ENCODE measurements around the gene SERTM1. TPM values are rescaled to one million over a fixed set of nuclear protein-coding genes. Genes with fewer than 3 reads are reported as not detected.

Gene SERTM1
- polyA plus RNA-seq (2012; ENCODE audit: missing spikeins) = not detected

DNA sequence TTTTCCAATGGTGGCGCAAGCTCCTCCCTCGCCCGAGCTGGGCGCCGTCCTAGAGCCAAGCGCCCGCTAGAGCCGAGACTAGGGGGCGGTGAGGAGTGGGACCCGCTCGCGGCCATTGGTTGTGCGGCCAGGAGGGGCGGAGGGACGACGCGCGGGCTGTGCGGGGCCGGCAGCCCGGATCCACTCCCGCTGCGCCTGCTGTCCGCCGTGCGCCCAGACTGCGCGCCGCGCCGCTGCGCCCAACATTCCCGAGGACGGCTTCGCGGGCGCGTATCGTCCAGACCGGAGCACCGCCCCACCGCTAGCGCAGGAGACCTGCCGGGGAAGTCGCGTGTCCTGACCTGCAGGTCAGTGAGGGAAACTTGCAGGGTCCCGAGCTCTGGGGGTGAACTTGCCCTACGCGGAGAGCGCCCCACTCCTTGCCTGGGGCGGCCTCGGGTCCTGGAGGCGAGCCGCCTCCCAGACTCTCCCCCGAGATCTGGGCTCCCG, at the start of gene SERTM1:
TSS of gene SERTM1 (plus strand) at position 183 of the 489 bp plus-strand sequence. CDS start 21,059 bp downstream, outside the sequence.
- TF ChIP-seq POLR2A (IDR thresholded peaks at IDR 0.05; ENCODE audit: low read depth, low read length) (no peak), TAF1 (IDR thresholded peaks at IDR 0.05; ENCODE audit: borderline replicate concordance, low read depth, low read length) (no peak)
- DNase-seq (ENCODE audit: insufficient read length) = no peak
- FAIRE-seq = no peak

DNA sequence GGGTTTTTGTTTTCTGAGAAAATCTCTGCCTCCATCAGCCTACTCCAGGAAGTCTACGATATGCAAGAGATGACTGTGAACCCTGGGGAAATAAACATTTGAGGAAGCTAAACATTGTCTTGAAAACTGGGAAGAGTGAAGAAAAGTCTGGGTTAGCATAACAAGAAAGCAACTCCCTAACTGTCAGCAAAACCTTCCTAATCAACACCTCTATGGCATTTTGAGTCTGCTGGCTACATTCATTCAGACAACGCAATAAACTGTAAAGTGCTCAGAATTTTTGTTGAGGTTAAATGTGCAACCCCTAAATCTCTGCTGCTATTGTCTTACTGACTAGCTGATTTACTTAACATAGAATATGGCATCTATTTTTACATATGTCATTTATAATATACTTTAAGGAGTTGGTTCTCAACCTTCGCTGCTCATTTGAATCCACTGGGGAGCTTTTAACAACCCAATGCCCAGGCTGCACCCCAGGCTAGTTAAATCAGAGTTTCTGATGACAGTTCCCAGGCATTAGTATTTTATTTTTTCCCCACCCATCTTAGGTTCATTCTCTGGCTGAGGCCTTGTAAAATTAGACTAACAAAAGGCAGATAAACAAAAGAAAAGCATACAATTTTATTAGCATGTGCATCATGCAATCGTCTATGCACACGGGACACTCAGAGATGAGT, 45.3 kb upstream of the SERTM1 start:
- TF ChIP-seq TAF1 (IDR thresholded peaks at IDR 0.05; ENCODE audit: borderline replicate concordance, low read depth, low read length) (no peak), POLR2A (IDR thresholded peaks at IDR 0.05; ENCODE audit: low read depth, low read length) (no peak), POLR2AphosphoS5 (IDR thresholded peaks at IDR 0.05; ENCODE audit: low read depth, low read length) (no peak)
- FAIRE-seq (no peak), DNase-seq (ENCODE audit: insufficient read length) (no peak)

DNA sequence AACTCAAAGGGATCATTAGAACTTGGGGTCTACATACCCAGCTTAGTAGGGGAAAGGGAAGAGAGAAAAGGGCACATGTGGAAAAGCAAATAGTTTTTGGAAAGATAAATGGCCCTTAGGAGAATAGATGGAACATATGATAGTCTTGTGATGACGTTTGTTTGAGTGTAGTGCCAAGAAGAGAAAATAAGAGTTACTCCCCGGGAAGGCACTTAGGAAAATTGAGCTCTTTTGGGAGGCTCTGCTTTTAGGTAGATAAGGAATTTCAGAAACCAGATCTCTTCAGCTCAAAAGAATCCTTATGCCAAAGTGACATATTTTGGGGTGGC, 44.8 kb upstream of the SERTM1 start:
- DNase-seq (ENCODE audit: insufficient read length) (no peak), FAIRE-seq (no peak)
- no peak for TF ChIP-seq POLR2AphosphoS5 (IDR thresholded peaks at IDR 0.05; ENCODE audit: low read depth, low read length)
- no peak for TF ChIP-seq POLR2A (IDR thresholded peaks at IDR 0.05; ENCODE audit: low read depth, low read length)
- no peak for TF ChIP-seq TAF1 (IDR thresholded peaks at IDR 0.05; ENCODE audit: borderline replicate concordance, low read depth, low read length)

DNA sequence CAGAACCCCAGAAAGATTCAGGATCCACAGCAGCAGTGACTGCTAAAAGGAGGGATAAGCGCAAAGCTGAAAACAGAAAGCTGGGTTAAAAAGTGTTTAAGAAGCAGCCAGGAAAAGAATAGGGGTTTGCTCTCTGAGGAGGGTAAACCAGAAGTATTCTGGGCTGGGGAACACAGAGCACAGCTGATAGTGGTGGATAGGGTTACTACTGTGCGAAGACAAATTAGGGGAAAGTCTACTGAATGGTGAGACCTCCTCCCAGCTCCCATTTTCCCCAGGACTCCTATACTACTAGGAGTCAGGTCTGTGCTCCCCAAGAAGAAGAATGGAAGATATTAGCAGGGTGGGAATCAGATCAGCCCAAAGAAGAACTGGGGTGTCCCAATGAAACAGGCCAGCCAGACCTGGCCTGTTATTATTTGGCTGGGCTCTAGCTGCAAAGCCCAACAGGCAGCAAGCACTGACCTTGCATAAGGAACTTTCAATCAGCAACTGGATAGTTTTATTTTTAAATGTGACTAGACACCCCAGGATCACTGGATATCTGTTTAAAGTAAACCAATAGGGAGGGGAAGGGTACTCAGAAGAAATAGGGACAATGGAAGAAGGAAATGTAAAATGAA, 43.5 kb upstream of the SERTM1 start:
- FAIRE-seq (no peak), DNase-seq (ENCODE audit: insufficient read length) (no peak)
- no peak for TF ChIP-seq TAF1 (IDR thresholded peaks at IDR 0.05; ENCODE audit: borderline replicate concordance, low read depth, low read length)
- TF ChIP-seq POLR2AphosphoS5 (IDR thresholded peaks at IDR 0.05; ENCODE audit: low read depth, low read length) = no peak
- no peak for TF ChIP-seq POLR2A (IDR thresholded peaks at IDR 0.05; ENCODE audit: low read depth, low read length)

DNA sequence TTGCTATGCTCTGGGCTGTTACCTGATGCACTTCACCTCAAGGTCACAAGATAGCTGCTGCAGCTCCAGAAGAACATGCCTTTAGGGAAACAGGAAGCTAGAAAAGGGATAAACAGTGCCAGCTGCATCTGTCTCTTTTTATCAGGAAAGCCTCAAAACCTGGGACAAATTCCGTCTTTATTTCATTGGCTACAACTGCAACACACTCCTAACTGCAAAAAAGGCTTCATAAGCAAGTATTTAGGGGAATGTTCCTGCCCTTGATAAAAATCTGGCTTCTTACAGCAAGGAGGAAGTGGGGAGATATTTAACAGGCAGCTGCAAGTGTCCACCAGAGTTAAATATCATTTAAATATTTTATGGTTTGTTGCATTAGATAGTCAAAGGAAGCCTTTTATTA, 34.2 kb upstream of the SERTM1 start:
- DNase-seq (ENCODE audit: insufficient read length) (no peak), FAIRE-seq (no peak)
- no peak for TF ChIP-seq TAF1 (IDR thresholded peaks at IDR 0.05; ENCODE audit: borderline replicate concordance, low read depth, low read length)
- TF ChIP-seq POLR2A (IDR thresholded peaks at IDR 0.05; ENCODE audit: low read depth, low read length) = no peak
- TF ChIP-seq POLR2AphosphoS5 (IDR thresholded peaks at IDR 0.05; ENCODE audit: low read depth, low read length) = no peak

DNA sequence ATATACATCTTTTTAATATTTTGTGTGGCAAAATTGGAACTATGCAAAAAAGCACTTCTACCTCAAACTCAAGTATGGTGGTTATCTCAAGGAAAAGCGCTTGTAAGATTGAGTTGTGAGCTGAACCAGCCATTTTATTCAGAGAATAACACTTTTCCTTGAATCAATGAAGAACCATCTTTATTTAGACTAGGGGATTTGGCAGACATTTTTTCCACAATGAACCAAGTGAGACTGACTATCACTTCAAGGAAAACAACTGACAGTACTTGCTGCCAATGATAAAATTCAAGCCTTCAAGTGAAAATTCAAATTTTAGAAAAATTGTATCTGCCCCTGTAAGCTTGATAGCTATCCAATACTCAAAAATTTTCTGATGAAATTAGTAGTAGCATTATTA, 23.2 kb upstream of the SERTM1 start:
- DNase-seq (ENCODE audit: insufficient read length) (no peak), FAIRE-seq (no peak)
- TF ChIP-seq POLR2A (IDR thresholded peaks at IDR 0.05; ENCODE audit: low read depth, low read length) (no peak), TAF1 (IDR thresholded peaks at IDR 0.05; ENCODE audit: borderline replicate concordance, low read depth, low read length) (no peak), POLR2AphosphoS5 (IDR thresholded peaks at IDR 0.05; ENCODE audit: low read depth, low read length) (no peak)

DNA sequence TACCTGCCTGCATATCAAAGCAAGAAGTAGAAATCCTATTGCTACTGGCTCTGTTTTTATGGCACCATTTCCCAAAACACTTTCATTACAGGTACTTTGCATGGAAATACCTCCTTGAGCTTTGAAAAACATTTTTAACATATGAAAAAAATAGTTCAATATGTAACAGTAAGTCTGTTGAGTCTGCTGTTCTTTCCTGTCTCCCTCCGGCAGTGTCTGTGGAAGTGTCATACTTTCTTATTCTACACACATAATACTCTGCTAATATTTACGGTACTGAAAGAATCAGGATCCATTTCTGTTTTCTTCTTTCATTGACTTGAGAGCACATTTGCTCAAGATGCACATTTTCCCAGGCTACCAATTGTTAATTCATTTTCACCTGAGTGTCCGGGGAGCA, 8.2 kb upstream of the SERTM1 start:
- FAIRE-seq = no peak
- TF ChIP-seq POLR2AphosphoS5 (IDR thresholded peaks at IDR 0.05; ENCODE audit: low read depth, low read length) = no peak
- no peak for TF ChIP-seq POLR2A (IDR thresholded peaks at IDR 0.05; ENCODE audit: low read depth, low read length)
- TF ChIP-seq TAF1 (IDR thresholded peaks at IDR 0.05; ENCODE audit: borderline replicate concordance, low read depth, low read length) = no peak
- DNase-seq (ENCODE audit: insufficient read length) = no peak

DNA sequence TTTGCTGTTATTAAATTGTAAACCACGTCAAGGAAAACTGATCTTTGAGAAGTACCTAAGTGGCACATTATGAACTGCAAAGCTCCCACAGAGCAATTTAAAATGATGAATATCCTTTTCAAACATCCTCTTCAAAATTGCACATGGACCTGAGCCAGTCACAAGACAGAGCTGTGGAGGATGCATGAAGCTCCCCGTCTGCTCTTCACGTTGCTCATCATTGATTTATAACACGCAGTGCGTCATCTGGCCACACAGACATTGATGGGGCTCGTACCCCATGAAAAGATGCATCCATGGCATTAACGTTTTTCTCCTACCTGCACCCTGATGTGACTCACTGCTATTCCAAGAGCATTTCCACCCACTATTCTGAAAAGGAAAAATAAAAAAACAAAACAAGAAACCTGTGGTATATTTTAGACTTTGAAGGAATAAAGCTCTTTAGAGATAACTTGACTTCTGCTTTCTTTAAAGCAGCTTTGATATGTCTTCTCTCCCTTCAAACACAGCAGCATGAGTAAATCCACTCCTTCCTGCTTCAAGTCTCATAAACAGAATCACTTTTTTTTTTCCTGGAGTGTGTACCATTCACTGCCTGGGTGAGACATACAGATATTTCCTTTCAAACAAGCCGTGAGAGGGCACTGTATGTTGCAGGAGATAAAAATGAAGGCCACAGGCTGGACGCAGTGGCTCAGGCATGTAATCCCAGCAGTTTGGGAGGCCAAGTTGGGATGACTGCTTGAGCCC, 7.2 kb upstream of the SERTM1 start:
- DNase-seq (ENCODE audit: insufficient read length) (no peak), FAIRE-seq (no peak)
- no peak for TF ChIP-seq POLR2AphosphoS5 (IDR thresholded peaks at IDR 0.05; ENCODE audit: low read depth, low read length)
- TF ChIP-seq POLR2A (IDR thresholded peaks at IDR 0.05; ENCODE audit: low read depth, low read length) = no peak
- TF ChIP-seq TAF1 (IDR thresholded peaks at IDR 0.05; ENCODE audit: borderline replicate concordance, low read depth, low read length) = no peak

DNA sequence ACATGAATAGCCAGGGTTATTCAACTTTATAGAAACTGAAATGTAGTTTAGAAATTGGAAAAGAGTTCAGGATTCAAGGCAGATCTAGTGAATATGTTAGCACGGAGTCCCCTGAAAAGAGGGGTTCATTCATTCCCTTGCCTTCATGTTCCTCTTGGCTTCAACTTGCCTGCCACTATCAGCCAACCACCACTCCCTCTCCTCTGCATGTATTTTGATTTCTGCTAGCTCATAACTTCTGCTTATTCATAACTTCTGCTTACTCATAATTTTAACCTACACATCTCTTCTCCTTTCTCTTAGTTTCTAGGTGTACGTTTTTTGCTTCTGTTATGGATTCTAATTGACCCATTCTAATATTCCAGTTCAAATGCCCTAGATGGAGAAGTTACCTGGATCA, 5.5 kb upstream of the SERTM1 start:
- no peak for FAIRE-seq
- DNase-seq (ENCODE audit: insufficient read length) = no peak
- TF ChIP-seq POLR2AphosphoS5 (IDR thresholded peaks at IDR 0.05; ENCODE audit: low read depth, low read length) (no peak), POLR2A (IDR thresholded peaks at IDR 0.05; ENCODE audit: low read depth, low read length) (no peak), TAF1 (IDR thresholded peaks at IDR 0.05; ENCODE audit: borderline replicate concordance, low read depth, low read length) (no peak)

DNA sequence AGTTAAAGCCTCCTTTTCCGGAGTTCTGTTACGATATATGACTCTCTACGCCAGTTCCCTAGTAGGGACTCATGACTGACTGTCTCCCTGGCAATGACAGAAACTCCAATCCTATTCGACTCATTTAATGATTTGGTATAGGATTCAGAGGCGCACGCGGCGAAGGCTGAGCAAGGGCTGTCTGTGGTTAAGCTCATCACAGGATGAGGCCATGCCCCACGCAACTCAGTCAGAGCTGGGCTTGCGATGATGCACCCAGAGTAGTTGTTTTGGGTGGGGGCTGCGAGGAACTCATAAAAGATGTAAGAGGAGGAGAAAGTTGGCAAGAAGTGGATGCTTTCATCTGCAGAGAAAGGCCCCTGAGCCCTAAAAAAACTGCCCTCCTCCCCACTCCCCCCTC, 468 bp upstream of the SERTM1 start:
- DNase-seq (ENCODE audit: insufficient read length) (no peak), FAIRE-seq (no peak)

DNA sequence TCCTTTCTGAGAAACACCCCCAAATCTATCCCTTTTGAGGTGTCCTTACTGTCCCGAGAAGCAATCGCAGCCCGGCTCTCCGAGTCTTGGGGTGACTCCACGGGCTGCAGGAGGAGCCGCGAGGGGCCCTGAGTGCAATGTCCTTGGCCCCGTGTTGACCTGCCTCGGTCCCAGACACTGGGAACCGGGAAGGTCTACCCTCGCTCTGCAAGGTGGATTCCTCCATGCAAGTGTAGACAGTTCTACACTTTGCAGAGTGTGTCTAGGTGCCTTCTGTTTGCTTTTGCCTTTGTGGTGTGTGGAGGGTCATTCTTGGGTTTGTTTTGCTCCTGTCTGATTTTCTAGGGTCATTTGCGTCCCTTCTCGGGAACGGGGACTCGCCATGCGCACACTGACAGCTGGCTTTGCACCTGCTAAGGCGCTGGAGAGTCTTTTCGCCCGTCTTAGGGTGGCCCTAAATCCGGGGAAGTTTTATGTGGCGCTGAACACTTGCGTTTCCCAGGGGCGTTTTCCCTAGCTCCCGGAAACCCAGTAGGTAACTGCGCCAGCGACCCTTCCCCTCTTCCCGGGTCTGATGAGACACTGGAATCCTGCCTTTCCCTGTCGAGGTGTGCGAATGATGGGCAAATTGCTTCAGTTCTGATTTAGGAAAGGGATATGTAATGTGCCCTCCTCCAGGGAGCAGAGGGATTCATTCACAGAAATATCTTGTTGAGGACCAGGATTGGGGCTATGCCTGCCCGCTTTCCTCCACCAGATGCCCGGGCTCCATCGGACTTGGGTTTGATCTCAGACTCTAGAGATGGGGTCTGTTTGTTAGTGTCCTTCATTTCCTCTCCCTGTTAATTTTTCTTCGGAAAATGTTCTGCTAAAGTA, 755 bp downstream of the SERTM1 start:
- no peak for FAIRE-seq
- TF ChIP-seq TAF1 (IDR thresholded peaks at IDR 0.05; ENCODE audit: borderline replicate concordance, low read depth, low read length) (no peak), POLR2AphosphoS5 (IDR thresholded peaks at IDR 0.05; ENCODE audit: low read depth, low read length) (no peak), POLR2A (IDR thresholded peaks at IDR 0.05; ENCODE audit: low read depth, low read length) (no peak)

More for the DNA sequence above, 468 bp upstream of the SERTM1 start:
- TF ChIP-seq TAF1 (IDR thresholded peaks at IDR 0.05; ENCODE audit: borderline replicate concordance, low read depth, low read length) (no peak), POLR2AphosphoS5 (IDR thresholded peaks at IDR 0.05; ENCODE audit: low read depth, low read length) (no peak), POLR2A (IDR thresholded peaks at IDR 0.05; ENCODE audit: low read depth, low read length) (no peak)

More for the DNA sequence above, 755 bp downstream of the SERTM1 start:
- DNase-seq (ENCODE audit: insufficient read length) = no peak

Data from GM12892 (cell line).